H1 (cell line): ENCODE measurements around the gene NANOS3. TPM values are rescaled to one million over a fixed set of nuclear protein-coding genes. Genes with fewer than 3 reads are reported as not detected.

Experiments
- CTCF ChIA-PET: fragments of 300-600 bp; sonication (Branson Sonifier 250); formaldehyde crosslinking; loops from one replicate; lab custom pipeline; 2021; ENCODE audit not compliant: partially characterized antibody; lab: Charles Lee
- POLR2A ChIA-PET: fragments of 300-600 bp; sonication (Branson Sonifier 250); formaldehyde crosslinking; loops from one replicate; lab custom pipeline; 2021; ENCODE audit warnings: inconsistent platforms; ENCODE audit not compliant: partially characterized antibody; lab: Charles Lee
- DNase-seq, 2 experiments: peaks; one replicate each; pipeline versions ENCODE4 v3.0.0 to v3.0.0-alpha.2; 2010 to 2022; ENCODE audit warnings: low spot score in 2 of 2, low read depth in 1 of 2, mixed read lengths in 1 of 2
- FAIRE-seq: peaks from 2 replicates; lab custom pipeline; 2011; peaks lifted over from hg19 to GRCh38; lab: Jason Lieb, UNC
- H2AFZ ChIP-seq: 2 replicates; pipeline ENCODE4 v1.8.1; 2012; ENCODE audit warnings: low read length, inconsistent platforms
- H2AK5ac ChIP-seq: 2 replicates; pipeline ENCODE4 v1.6.1; 2013; ENCODE audit warnings: low read depth, low read length
- H2BK120ac ChIP-seq: replicated peaks from 2 replicates; pipeline ENCODE3; 2013; ENCODE audit warnings: low read depth, low read length, inconsistent platforms
- H2BK12ac ChIP-seq: 2 replicates; pipeline ENCODE4 v1.6.1; 2013; ENCODE audit warnings: low read depth, low read length
- H2BK15ac ChIP-seq: 2 replicates; pipeline ENCODE4 v1.6.1; 2013; ENCODE audit warnings: low read length
- H2BK20ac ChIP-seq: 2 replicates; pipeline ENCODE4 v1.6.1; 2013; ENCODE audit warnings: low read length
- H2BK5ac ChIP-seq: 2 replicates; pipeline ENCODE4 v1.6.1; 2013; ENCODE audit warnings: low read depth, low read length
- H3K14ac ChIP-seq: 2 replicates; pipeline ENCODE4 v1.6.1; 2013; ENCODE audit warnings: inconsistent platforms; ENCODE audit not compliant: insufficient read length
- H3K18ac ChIP-seq: 2 replicates; pipeline ENCODE4 v1.6.1; 2013; ENCODE audit warnings: low read length; ENCODE audit errors: extremely low read depth
- H3K23ac ChIP-seq: 2 replicates; pipeline ENCODE4 v1.6.1; 2013; ENCODE audit warnings: inconsistent platforms; ENCODE audit not compliant: insufficient read length
- H3K23me2 ChIP-seq: 2 replicates; pipeline ENCODE4 v1.6.1; 2013; ENCODE audit warnings: low read depth, low read length
- H3K27ac ChIP-seq: 2 replicates; pipeline ENCODE4 v1.6.1; 2011; ENCODE audit warnings: low read depth, low read length, inconsistent platforms
- H3K27me3 ChIP-seq, 4 experiments: replicated peaks in 1 of 4; 1 replicate in 1 of 4; 2 replicates in 3 of 4; pipeline versions ENCODE4 v1.6.1 to v1.8.1; 2011 to 2013; ENCODE audit warnings: low read length in 3 of 4, mild to moderate bottlenecking in 3 of 4, inconsistent platforms in 2 of 4, mixed read lengths in 2 of 4, moderate library complexity in 1 of 4; ENCODE audit not compliant: control insufficient read depth in 3 of 4, insufficient read depth in 3 of 4; ENCODE audit errors: extremely low read depth in 1 of 4
- H3K36me3 ChIP-seq, 4 experiments: 2 replicates each; pipeline versions ENCODE4 v1.6.1 to v1.8.1; 2011 to 2013; ENCODE audit warnings: mild to moderate bottlenecking in 4 of 4, low read length in 3 of 4, moderate library complexity in 2 of 4, control low read depth in 1 of 4, inconsistent platforms in 1 of 4; ENCODE audit not compliant: insufficient read depth in 4 of 4, control insufficient read depth in 2 of 4
- H3K4ac ChIP-seq: replicated peaks from 2 replicates; pipeline ENCODE3; 2013; ENCODE audit warnings: low read length, low read depth, mixed read lengths, inconsistent platforms; ENCODE audit not compliant: insufficient read length
- H3K4me1 ChIP-seq, 4 experiments: replicated peaks in 1 of 4; 1 replicate in 1 of 4; 2 replicates in 3 of 4; pipeline versions ENCODE4 v1.6.1 to v1.8.1; 2011 to 2013; ENCODE audit warnings: low read length in 3 of 4, inconsistent platforms in 2 of 4, mixed read lengths in 1 of 4; ENCODE audit not compliant: insufficient read depth in 4 of 4, control insufficient read depth in 3 of 4
- H3K4me2 ChIP-seq, 2 experiments: 2 replicates each; pipeline versions ENCODE4 v1.6.1 to v1.8.1; 2011 to 2013; ENCODE audit warnings: low read depth in 2 of 2, low read length in 2 of 2, control low read depth in 1 of 2, inconsistent platforms in 1 of 2, mild to moderate bottlenecking in 1 of 2; ENCODE audit not compliant: insufficient read depth in 1 of 2
- H3K4me3 ChIP-seq, 4 experiments: fragments of 200-600, 300-600 bp in 1 of 4; sonication (generic), shearing (Covaris generic), sonication (Bioruptor Twin) in 1 of 4; 2 replicates each; pipeline versions ENCODE4 v1.5.1 to v1.8.1; 2011 to 2016; ENCODE audit warnings: low read length in 4 of 4, low read depth in 3 of 4, control low read depth in 2 of 4, inconsistent platforms in 2 of 4, mild to moderate bottlenecking in 2 of 4, mixed read lengths in 1 of 4, moderate library complexity in 1 of 4; ENCODE audit not compliant: insufficient read depth in 2 of 4; ENCODE audit errors: extremely low read depth in 1 of 4
- H3K56ac ChIP-seq: replicated peaks from 2 replicates; pipeline ENCODE3; 2013; ENCODE audit warnings: low read depth, mild to moderate bottlenecking, mixed read lengths, low read length, inconsistent platforms; ENCODE audit not compliant: insufficient read length
- H3K79me1 ChIP-seq: 2 replicates; pipeline ENCODE4 v1.6.1; 2013; ENCODE audit warnings: low read depth, low read length, control low read depth
- H3K79me2 ChIP-seq, 2 experiments: 2 replicates each; pipeline versions ENCODE4 v1.6.1 to v1.8.1; 2012 to 2013; ENCODE audit warnings: low read length in 2 of 2, mild to moderate bottlenecking in 2 of 2, inconsistent platforms in 1 of 2; ENCODE audit not compliant: insufficient read depth in 2 of 2, control insufficient read depth in 1 of 2
- H3K9ac ChIP-seq, 4 experiments: replicated peaks in 1 of 4; 1 replicate in 1 of 4; 2 replicates in 3 of 4; pipeline versions ENCODE4 v1.6.1 to v1.8.1; 2011 to 2013; ENCODE audit warnings: low read depth in 3 of 4, low read length in 3 of 4, control low read depth in 2 of 4, mild to moderate bottlenecking in 2 of 4, moderate library complexity in 2 of 4, inconsistent platforms in 1 of 4; ENCODE audit errors: extremely low read depth in 1 of 4
- H3K9me3 ChIP-seq, 2 experiments: 2 replicates each; pipeline versions ENCODE4 v1.6.1 to v1.8.1; 2012 to 2013; ENCODE audit warnings: mild to moderate bottlenecking in 2 of 2, moderate library complexity in 2 of 2, control low read depth in 1 of 2, inconsistent platforms in 1 of 2, low read depth in 1 of 2, low read length in 1 of 2, mixed read lengths in 1 of 2; ENCODE audit not compliant: insufficient read depth in 2 of 2
- H4K20me1 ChIP-seq, 2 experiments: replicated peaks in 1 of 2; 2 replicates each; pipeline versions ENCODE3 to v1.8.1; 2011 to 2013; ENCODE audit warnings: inconsistent platforms in 2 of 2, low read length in 2 of 2, mild to moderate bottlenecking in 1 of 2; ENCODE audit not compliant: insufficient read depth in 2 of 2, control insufficient read depth in 1 of 2
- H4K5ac ChIP-seq: 2 replicates; pipeline ENCODE4 v1.6.1; 2013; ENCODE audit warnings: low read length, low read depth, mixed read lengths, inconsistent platforms; ENCODE audit not compliant: insufficient read length
- H4K8ac ChIP-seq: 2 replicates; pipeline ENCODE4 v1.8.0; 2013; ENCODE audit warnings: mild to moderate bottlenecking, moderate library complexity, low read length, inconsistent platforms; ENCODE audit not compliant: insufficient read depth; ENCODE audit errors: extremely low read depth
- H4K91ac ChIP-seq: replicated peaks from 2 replicates; pipeline ENCODE3; 2013; ENCODE audit warnings: low read length, mixed read lengths, inconsistent platforms; ENCODE audit not compliant: insufficient read length
- WGBS, 2 experiments: shearing (Covaris generic) in 1 of 2; methylation state at CpG; one replicate each; pipeline versions ENCODE4 v1.1.6 to v1.1.7; 2013 to 2015; ENCODE audit warnings: low lambda C conversion rate in 2 of 2, mixed read lengths in 2 of 2, inconsistent platforms in 1 of 2, low coverage in 1 of 2, missing lambda C conversion rate in 1 of 2; ENCODE audit not compliant: insufficient replicate concordance in 2 of 2, insufficient coverage in 1 of 2, insufficient read length in 1 of 2; ENCODE audit errors: extremely low coverage in 1 of 2, missing lambda C conversion rate in 1 of 2; 5-methylcytosine and 5-hydroxymethylcytosine counted together
- polyA plus RNA-seq, 7 experiments: library from polyadenylated mRNA; depleted of rRNA in 3 of 7; stranded (reverse) in 5 of 7; unstranded in 2 of 7; fragments of >200 nt in 5 of 7; fragments of 200-250 nt in 2 of 7; gene quantifications; 1 replicate in 5 of 7; 2 replicates in 1 of 7; 4 replicates in 1 of 7; pipeline versions ENCODE4 v1.2.1 to v1.2.3, GENCODE V29; 2011 to 2013; ENCODE audit warnings: missing spikeins in 2 of 7, mixed read lengths in 2 of 7
- total RNA-seq: library from RNA; stranded (reverse); fragmentation: NEBNext Ultra II Directional; extraction: Animal tissue kit (Norgen Biotek cat#: 25700); gene quantifications from 2 replicates; pipeline ENCODE4 v1.2.1, GENCODE V29; 2021

NANOS3 gene
- total and polyA plus RNA-seq, 2 of the 8 experiments (the other 6 are each of a cell fraction or from before 2014, with no cell fraction given): 0.62 TPM; not detected in 1

DNA sequence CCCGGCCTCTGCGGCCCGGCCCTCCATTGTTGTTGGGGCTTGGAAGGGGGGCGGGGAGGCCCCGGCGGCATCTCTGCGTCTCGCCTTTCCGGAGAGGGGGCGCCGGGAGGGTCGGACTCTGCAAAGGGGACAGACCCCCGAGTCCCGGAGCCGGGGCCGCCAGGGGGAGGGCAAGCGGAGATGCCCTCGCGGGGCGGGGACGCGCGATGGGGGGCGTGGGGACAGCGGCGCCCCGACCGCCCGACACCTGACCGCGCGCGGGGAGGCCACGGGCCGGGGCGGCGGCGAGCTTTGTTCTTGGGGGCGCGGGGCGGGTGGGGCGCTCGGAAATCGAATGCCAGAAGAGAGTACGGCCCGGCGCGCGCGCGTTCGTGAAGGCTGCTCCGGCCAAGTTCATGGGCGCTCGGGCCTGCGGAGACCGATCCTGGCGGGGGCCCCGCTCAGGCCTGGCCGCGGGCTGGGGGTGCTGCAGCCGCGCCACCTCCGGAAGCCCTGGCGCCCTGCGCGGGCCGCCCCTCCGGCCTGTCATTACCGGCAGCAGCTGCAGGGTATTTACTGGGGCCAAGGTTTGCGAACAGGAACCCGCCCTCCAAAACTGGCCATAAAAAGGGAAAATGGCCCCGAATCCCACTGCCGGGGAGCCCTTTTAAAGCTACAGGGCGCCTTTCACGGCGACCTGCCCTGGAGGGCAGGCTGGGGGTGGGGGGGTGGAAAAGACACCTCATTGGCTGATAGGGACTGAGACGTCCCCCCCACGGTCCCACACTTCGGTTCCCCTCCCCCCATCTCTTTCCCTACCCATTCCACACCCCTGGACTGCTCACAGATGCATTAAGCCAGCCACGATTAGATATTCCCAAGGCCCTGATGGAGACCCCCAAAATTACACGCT lies 11.1 kb upstream of the NANOS3 start:
- Histone ChIP-seq H3K79me2 (no peaks in the 10 kb centered on the region), H2BK20ac (no peak overlapping the region), H3K4me3 (peak overlapping the region; percentile 28 to 66 (median 43)), H3K23ac (no peak overlapping the region), H3K9me3 (no peaks in the 10 kb centered on the region), H2BK5ac (no peak overlapping the region), H3K56ac (no peak overlapping the region), H3K27me3 (peaks cover 16 to 67% (median 48%) of the 10 kb centered on the region in 4 experiments), H3K9ac (peak overlapping the region in 1 of 4 experiments; percentile 60; a peak in 1 of 7 replicates), H4K91ac (no peak overlapping the region), H3K4me2 (peak overlapping the region; percentile 42 to 77), H3K4me1 (peaks cover 4 to 7% (median 5%) of the 10 kb centered on the region in 4 experiments; a peak in 6 of 7 replicates), H3K27ac (no peak overlapping the region), H3K23me2 (no peaks in the 10 kb centered on the region; the same call in 1 of the 2 replicates), H2BK15ac (no peak overlapping the region), H4K5ac (no peak overlapping the region), H3K4ac (no peak overlapping the region), H2BK12ac (0 out of 2 replicates have a peak overlapping the region, but pooled peaks have one; percentile 6), H3K36me3 (no peaks in the 10 kb centered on the region), H2AFZ (no peak overlapping the region), H4K20me1 (peaks cover 2 to 8% of the 10 kb centered on the region in 2 experiments), H2AK5ac (0 out of 2 replicates have a peak overlapping the region, but pooled peaks have one; percentile 90), H2BK120ac (no peak overlapping the region), H3K79me1 (no peaks in the 10 kb centered on the region), H3K14ac (no peak overlapping the region), H3K18ac (no peak overlapping the region), H4K8ac (no peak overlapping the region)
- ChIA-PET POLR2A (interaction anchor here (0.7 kb wide), 1 partner anchor 18 kb away, joined by 3 read pairs; no protein-coding TSS in a partner anchor), CTCF (interaction anchor here (0.6 to 2.1 kb wide), 3 partner anchors 14 to 173 kb away, joined by 3 to 5 read pairs (median 4); no protein-coding TSS in a partner anchor)
- DNase-seq (no peak), FAIRE-seq (no peak)
- 20% methylated on average over 17 of the region's 82 CpGs; no CpG with 5 or more reads in 1 of the 2 experiments for WGBS, 2 experiments
